ENCODE data around the gene SASH1. TPM values are rescaled to one million over a fixed set of nuclear protein-coding genes. Genes with fewer than 3 reads are reported as not detected.

Gene SASH1
- total RNA-seq: 70.6 and 75.7 TPM in 2 replicates
- long read RNA-seq, partial matches to known transcripts: 12 of 47 reads
- long read RNA-seq, other reads (novel, unspliced or antisense): 35 of 47 reads

DNA sequence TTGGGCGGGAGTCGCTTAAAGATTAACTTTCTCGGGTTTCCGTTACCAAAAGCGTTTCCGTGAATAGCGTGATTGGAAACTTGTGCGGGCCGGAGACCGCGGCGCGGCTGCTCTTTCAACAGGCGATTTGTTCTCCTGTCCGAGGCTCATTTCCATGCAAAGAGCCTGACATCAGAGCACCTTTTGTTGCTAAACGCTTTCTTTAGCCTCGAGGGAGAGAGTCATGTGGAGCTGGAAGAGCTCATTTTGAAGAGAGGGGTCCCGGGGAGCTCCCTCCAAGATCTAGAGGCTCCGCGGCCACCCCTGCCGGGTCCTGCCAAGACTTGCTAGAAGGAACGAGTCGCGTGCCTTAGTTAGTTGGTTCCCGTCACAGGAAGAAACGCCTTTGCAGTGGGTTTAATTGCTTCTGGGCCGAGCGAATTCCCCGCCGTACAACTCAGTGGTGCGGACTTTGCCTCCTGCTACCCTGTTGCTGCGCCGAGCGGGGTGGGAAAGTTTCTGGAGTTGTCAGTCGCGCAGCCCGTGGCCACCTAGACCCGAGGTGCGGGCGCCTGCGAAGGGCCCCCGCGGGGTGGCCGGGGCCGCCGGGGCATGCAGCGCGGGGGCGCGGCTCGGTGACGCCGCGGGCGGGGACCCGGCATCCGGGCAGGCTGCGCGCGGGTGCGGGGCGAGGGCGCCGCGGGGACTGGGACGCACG lies at the start of gene SASH1:
Gene SASH1 (plus strand): TSS at position 489 of the 697 bp plus-strand sequence. CDS start 230 bp downstream, outside the sequence.
- no peaks in the 10 kb centered on the region for H3K27me3 Mint-ChIP-seq (ENCODE audit: unreplicated experiment)
- TF ChIP-seq, protein P1, sequence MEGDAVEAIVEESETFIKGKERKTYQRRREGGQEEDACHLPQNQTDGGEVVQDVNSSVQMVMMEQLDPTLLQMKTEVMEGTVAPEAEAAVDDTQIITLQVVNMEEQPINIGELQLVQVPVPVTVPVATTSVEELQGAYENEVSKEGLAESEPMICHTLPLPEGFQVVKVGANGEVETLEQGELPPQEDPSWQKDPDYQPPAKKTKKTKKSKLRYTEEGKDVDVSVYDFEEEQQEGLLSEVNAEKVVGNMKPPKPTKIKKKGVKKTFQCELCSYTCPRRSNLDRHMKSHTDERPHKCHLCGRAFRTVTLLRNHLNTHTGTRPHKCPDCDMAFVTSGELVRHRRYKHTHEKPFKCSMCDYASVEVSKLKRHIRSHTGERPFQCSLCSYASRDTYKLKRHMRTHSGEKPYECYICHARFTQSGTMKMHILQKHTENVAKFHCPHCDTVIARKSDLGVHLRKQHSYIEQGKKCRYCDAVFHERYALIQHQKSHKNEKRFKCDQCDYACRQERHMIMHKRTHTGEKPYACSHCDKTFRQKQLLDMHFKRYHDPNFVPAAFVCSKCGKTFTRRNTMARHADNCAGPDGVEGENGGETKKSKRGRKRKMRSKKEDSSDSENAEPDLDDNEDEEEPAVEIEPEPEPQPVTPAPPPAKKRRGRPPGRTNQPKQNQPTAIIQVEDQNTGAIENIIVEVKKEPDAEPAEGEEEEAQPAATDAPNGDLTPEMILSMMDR (IDR thresholded peaks at IDR 0.05): no peak
- peaks cover 2% of the 10 kb centered on the region for H3K36me3 Mint-ChIP-seq (ENCODE audit: unreplicated experiment)
- DNase-seq (ENCODE audit: extremely low spot score, unreplicated experiment): peak; percentile 87
- H3K9me3 Mint-ChIP-seq (ENCODE audit: unreplicated experiment): no peaks in the 10 kb centered on the region
- H3K4me1 Mint-ChIP-seq (ENCODE audit: unreplicated experiment): peaks cover 45% of the 10 kb centered on the region
- peak within 1 kb of the TSS; percentile 99 for H3K27ac Mint-ChIP-seq (ENCODE audit: unreplicated experiment)
- peak within 1 kb of the TSS; percentile 95 for H3K4me3 Mint-ChIP-seq (ENCODE audit: unreplicated experiment)

DNA sequence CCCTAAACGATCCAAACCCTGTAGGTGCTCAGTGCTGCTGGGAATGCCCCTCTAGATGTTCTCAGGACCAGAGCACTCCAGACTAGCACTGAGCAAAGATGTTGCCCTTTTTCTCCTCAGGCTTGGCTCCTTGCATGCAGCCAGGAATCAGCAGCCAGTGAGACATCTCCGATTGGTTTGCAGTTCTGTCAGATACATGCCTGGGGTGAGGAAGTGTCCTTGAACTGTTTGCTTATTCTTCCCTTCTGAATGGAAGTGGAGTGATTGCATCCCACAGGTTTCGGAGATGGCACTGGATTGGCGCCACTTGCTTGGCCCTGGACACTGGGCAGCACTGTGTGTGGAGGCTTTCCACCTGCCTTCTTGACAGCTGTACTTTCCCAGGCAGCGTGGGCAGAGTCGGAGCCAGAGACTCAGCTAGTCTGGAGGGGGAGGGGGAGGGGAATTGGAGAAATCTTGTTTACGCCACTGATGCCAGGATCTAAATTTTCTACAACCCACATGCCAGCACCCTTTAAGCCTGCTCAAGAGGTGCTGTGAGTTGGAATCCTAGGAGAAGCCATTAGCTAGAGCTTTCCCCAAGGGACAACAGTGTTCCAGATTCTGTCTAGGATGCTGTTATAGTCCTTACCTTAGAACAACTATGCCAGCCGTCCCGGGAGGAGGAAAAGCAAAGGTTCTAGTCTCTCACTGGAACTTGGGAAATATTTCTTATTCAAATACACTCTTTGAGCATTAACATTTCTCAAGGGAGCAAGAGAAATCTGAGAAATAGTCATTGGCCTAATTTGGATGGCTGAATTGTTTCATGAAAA lies 49.2 kb upstream of the SASH1 start:
- DNase-seq (ENCODE audit: extremely low spot score, unreplicated experiment): no peak
- H3K27me3 Mint-ChIP-seq (ENCODE audit: unreplicated experiment): no peaks in the 10 kb centered on the region
- H3K4me3 Mint-ChIP-seq (ENCODE audit: unreplicated experiment): no peak overlapping the region
- peak overlapping the region; percentile 23 for H3K27ac Mint-ChIP-seq (ENCODE audit: unreplicated experiment)
- TF ChIP-seq, protein P1 (IDR thresholded peaks at IDR 0.05): no peak
- H3K4me1 Mint-ChIP-seq (ENCODE audit: unreplicated experiment): peaks cover 78% of the 10 kb centered on the region
- H3K36me3 Mint-ChIP-seq (ENCODE audit: unreplicated experiment): no peaks in the 10 kb centered on the region
- no peaks in the 10 kb centered on the region for H3K9me3 Mint-ChIP-seq (ENCODE audit: unreplicated experiment)

DNA sequence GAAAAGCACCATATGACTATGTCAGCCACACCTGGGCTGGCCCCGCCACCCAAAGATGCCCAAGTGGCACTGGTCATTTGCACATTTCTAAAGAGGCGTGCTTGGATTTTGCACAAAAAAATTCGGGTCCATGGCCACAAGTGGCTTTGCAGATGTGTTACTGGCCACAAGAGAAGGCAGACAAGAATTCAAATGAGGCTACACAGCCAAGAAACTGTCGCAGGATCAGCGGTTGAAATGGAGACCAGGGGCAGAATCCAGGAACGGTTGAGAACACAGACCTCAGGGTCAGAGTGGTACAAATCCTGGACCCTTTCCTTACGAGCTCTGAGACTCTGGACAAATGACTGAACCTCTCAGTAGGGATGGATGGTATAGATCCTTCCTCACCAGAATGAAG lies 48.6 kb upstream of the SASH1 start:
- Mint-ChIP-seq H3K4me3 (ENCODE audit: unreplicated experiment) (no peak overlapping the region), H3K27ac (ENCODE audit: unreplicated experiment) (no peak overlapping the region), H3K36me3 (ENCODE audit: unreplicated experiment) (no peaks in the 10 kb centered on the region), H3K4me1 (ENCODE audit: unreplicated experiment) (peaks cover 75% of the 10 kb centered on the region), H3K27me3 (ENCODE audit: unreplicated experiment) (no peaks in the 10 kb centered on the region), H3K9me3 (ENCODE audit: unreplicated experiment) (no peaks in the 10 kb centered on the region)
- no peak for DNase-seq (ENCODE audit: extremely low spot score, unreplicated experiment)
- TF ChIP-seq, protein P1 (IDR thresholded peaks at IDR 0.05): no peak

DNA sequence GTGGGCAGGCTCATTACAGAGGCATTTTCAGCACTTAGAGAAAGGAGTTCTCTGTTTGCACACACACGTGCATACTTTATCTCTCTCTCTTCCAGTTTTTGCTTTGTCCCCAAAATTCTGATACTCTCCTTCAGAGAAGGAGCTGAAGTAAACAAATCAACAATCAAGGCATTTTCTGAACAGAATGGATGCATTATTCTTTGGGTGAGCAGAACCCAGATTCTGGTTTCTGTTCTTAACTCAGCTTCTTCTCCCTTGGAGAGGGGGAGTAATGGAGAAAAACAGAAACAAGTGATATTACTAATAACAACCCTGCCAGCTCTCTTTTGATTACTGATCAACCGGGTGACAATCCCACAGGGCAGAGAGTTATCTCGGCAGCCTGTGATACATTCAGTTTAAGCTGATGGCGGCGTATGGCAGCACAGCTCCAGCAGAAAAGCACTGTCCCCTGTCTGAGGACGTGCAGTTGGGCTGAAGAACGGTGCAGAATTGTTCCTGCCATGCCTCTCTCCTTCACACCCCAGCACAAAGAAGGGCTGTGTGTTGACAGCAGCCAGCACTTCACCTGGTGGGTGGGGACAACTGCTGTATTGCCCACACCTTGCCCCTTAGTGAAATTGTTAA lies 47.3 kb upstream of the SASH1 start:
- Mint-ChIP-seq H3K27me3 (ENCODE audit: unreplicated experiment) (no peaks in the 10 kb centered on the region), H3K36me3 (ENCODE audit: unreplicated experiment) (no peaks in the 10 kb centered on the region), H3K4me3 (ENCODE audit: unreplicated experiment) (no peak overlapping the region), H3K4me1 (ENCODE audit: unreplicated experiment) (peaks cover 81% of the 10 kb centered on the region), H3K9me3 (ENCODE audit: unreplicated experiment) (no peaks in the 10 kb centered on the region), H3K27ac (ENCODE audit: unreplicated experiment) (no peak overlapping the region)
- TF ChIP-seq, protein P1 (IDR thresholded peaks at IDR 0.05): no peak
- no peak for DNase-seq (ENCODE audit: extremely low spot score, unreplicated experiment)

Measured in osteocyte (in vitro differentiated cells).